Measurements from ENCODE around the gene MAOB. TPM values are rescaled to one million over a fixed set of nuclear protein-coding genes. Genes with fewer than 3 reads are reported as not detected.

MAOB gene
- total and polyA plus RNA-seq, 12 donors: 10.8 to 90.0 (median 41.2) TPM

GRCh38 chrX:43717161-43717560, 165.1 kb downstream of the MAOB start:
- Histone ChIP-seq H3K36me3 (replicated peaks in 1 of 2) (no peaks in the 10 kb centered on the region), H3K9me3 (replicated peaks in 1 of 3) (no peaks in the 10 kb centered on the region), H3K27me3 (no peaks in the 10 kb centered on the region), H3K4me1 (replicated peaks in 1 of 2) (no peaks in the 10 kb centered on the region), H3K4me3 (no peak overlapping the region), H3K27ac (no peak overlapping the region)
- intact Hi-C loops (cut with DNase I): no loop called here
- no peak for DNase-seq
- TF ChIP-seq CTCF (IDR thresholded peaks at IDR 0.05): no peak
- no peak for TF ChIP-seq POLR2A (IDR thresholded peaks at IDR 0.05)
- WGBS, 4 donors: 84 to 100% (median 91%) methylated on average over 1 of the region's 1 CpG

- H3K9me3 ChIP-seq (replicated peaks in 1 of 3): no peaks in the 10 kb centered on the region
- no peak for TF ChIP-seq POLR2A (IDR thresholded peaks at IDR 0.05)
- no peak for TF ChIP-seq CTCF (IDR thresholded peaks at IDR 0.05)
- 68 to 92% (median 89%) methylated on average over 1 of the region's 1 CpG for WGBS, 4 donors
- H3K36me3 ChIP-seq (replicated peaks in 1 of 2): no peaks in the 10 kb centered on the region
- no peak overlapping the region for H3K27ac ChIP-seq
- intact Hi-C loops (cut with DNase I): no loop called here
- no peaks in the 10 kb centered on the region for H3K27me3 ChIP-seq
- DNase-seq: no peak
- no peak overlapping the region for H3K4me3 ChIP-seq
- H3K4me1 ChIP-seq (replicated peaks in 1 of 2): no peaks in the 10 kb centered on the region
Observed at GRCh38 chrX:43716696-43717095, 165.6 kb downstream of the MAOB start.

Other genes with a start within 250 kb of the MAOB start
- gene MAOA, start 226.2 kb downstream of the MAOB start, total RNA-seq: 10 to 100 TPM; 27.3 to 93.0 (median 78.3) TPM
- gene MAOA, start 226.2 kb downstream of the MAOB start, polyA plus RNA-seq: 10 to 100 TPM; 15.5 to 47.7 (median 23.6) TPM
- gene NDP, start 90.9 kb upstream of the MAOB start, total RNA-seq: 1 to 10 TPM in 2 of 9 donors, under 1 TPM in 3, not detected in 4; 0.38 to 4.3 (median 0.87) TPM
- under 1 TPM; 0.07 to 0.32 (median 0.20) TPM for gene NDP, start 90.9 kb upstream of the MAOB start, polyA plus RNA-seq